MM.1S (cell line): ENCODE measurements around the gene ITGA11.

ENCODE experiments used
- DNase-seq: peaks from one replicate; pipeline ENCODE4 v3.0.0-alpha.2; 2015
- H2AFZ ChIP-seq: fragments of 300-600 bp; sonication (generic); 2 replicates; pipeline ENCODE4 v1.6.0; 2016; ENCODE audit warnings: antibody characterized with exemption, low read length
- H3F3A ChIP-seq: fragments of 300-600 bp; sonication (generic); 2 replicates; pipeline ENCODE4 v1.6.1; 2016; ENCODE audit warnings: mild to moderate bottlenecking, antibody characterized with exemption, low read length, moderate library complexity, mixed read lengths; ENCODE audit not compliant: insufficient read depth
- H3K27ac ChIP-seq: fragments of 300-600 bp; sonication (generic); 2 replicates; pipeline ENCODE4 v1.5.1; 2016; ENCODE audit warnings: mild to moderate bottlenecking, low read length
- H3K27me3 ChIP-seq: fragments of 300-600 bp; sonication (generic); replicated peaks from 2 replicates; pipeline ENCODE4 v1.6.0; 2016; ENCODE audit warnings: low read length; ENCODE audit not compliant: insufficient read depth
- H3K36me3 ChIP-seq: fragments of 300-600 bp; sonication (generic); replicated peaks from 2 replicates; pipeline ENCODE4 v1.6.1; 2016; ENCODE audit warnings: mild to moderate bottlenecking, low read length, mixed read lengths; ENCODE audit not compliant: insufficient read depth
- H3K4me1 ChIP-seq: fragments of 300-600 bp; sonication (generic); 2 replicates; pipeline ENCODE4 v1.6.1; 2016; ENCODE audit warnings: low read length, mixed read lengths
- H3K4me2 ChIP-seq: fragments of 300-600 bp; sonication (generic); 2 replicates; pipeline ENCODE4 v1.6.0; 2016; ENCODE audit warnings: low read depth, low read length
- H3K4me3 ChIP-seq: fragments of 300-600 bp; sonication (generic); 2 replicates; pipeline ENCODE4 v1.5.1; 2016; ENCODE audit warnings: low read length, mixed read lengths
- H3K79me2 ChIP-seq: fragments of 300-600 bp; sonication (generic); 2 replicates; pipeline ENCODE4 v1.6.1; 2016; ENCODE audit warnings: mixed run types, low read length, mixed read lengths
- H3K9ac ChIP-seq: fragments of 300-600 bp; sonication (generic); 2 replicates; pipeline ENCODE4 v1.6.1; 2016; ENCODE audit warnings: low read length, mixed read lengths
- H3K9me2 ChIP-seq: fragments of 300-600 bp; sonication (generic); replicated peaks from 2 replicates; pipeline ENCODE4 v1.6.1; 2016; ENCODE audit warnings: mild to moderate bottlenecking, low read length, mixed read lengths; ENCODE audit not compliant: insufficient read depth
- H3K9me3 ChIP-seq: fragments of 300-600 bp; sonication (generic); replicated peaks from 2 replicates; pipeline ENCODE4 v1.6.1; 2016; ENCODE audit warnings: mild to moderate bottlenecking, low read length, mixed read lengths; ENCODE audit not compliant: insufficient read depth
- H4K20me1 ChIP-seq: fragments of 300-600 bp; sonication (generic); 2 replicates; pipeline ENCODE4 v1.6.1; 2016; ENCODE audit warnings: mild to moderate bottlenecking, low read length, moderate library complexity, mixed read lengths; ENCODE audit not compliant: insufficient read depth
- CTCF ChIP-seq: fragments of 300-600 bp; sonication (generic); IDR thresholded peaks from 2 replicates; pipeline ENCODE4 v1.5.1; 2016; ENCODE audit warnings: antibody characterized with exemption, low read length, mixed read lengths
- EZH2 ChIP-seq: fragments of 300-600 bp; sonication (generic); optimal IDR thresholded peaks from 2 replicates; pipeline ENCODE3; 2017; ENCODE audit warnings: low read depth, mild to moderate bottlenecking, antibody characterized with exemption, low read length, mixed read lengths
- EZH2phosphoT487 ChIP-seq: fragments of 300-600 bp; sonication (generic); IDR thresholded peaks from 2 replicates; pipeline ENCODE4 v1.6.1; 2018; ENCODE audit warnings: antibody characterized with exemption, low read length

Gene ITGA11

GRCh38 chr15:68386587-68387288, 45.2 kb downstream of the ITGA11 start:
- TF ChIP-seq CTCF, result no peak
- no peak for TF ChIP-seq EZH2
- no peak for TF ChIP-seq EZH2phosphoT487
- H3K27me3 ChIP-seq, result no peaks in the 10 kb centered on the region
- H3K79me2 ChIP-seq, result no peaks in the 10 kb centered on the region
- no peak overlapping the region for H3K27ac ChIP-seq
- H3K4me2 ChIP-seq, result no peak overlapping the region
- no peak overlapping the region for H2AFZ ChIP-seq
- no peak for DNase-seq
- no peaks in the 10 kb centered on the region for H3K9me2 ChIP-seq
- H3K9ac ChIP-seq, result no peak overlapping the region
- H4K20me1 ChIP-seq, result no peaks in the 10 kb centered on the region
- no peaks in the 10 kb centered on the region for H3K4me1 ChIP-seq
- no peaks in the 10 kb centered on the region for H3K36me3 ChIP-seq
- no peaks in the 10 kb centered on the region for H3F3A ChIP-seq
- H3K9me3 ChIP-seq, result no peaks in the 10 kb centered on the region
- no peak overlapping the region for H3K4me3 ChIP-seq

- no peak for DNase-seq
- H3K4me2 ChIP-seq, result no peak overlapping the region
- H3K9ac ChIP-seq, result no peak overlapping the region
- H2AFZ ChIP-seq, result no peak overlapping the region
- H3K4me1 ChIP-seq, result no peaks in the 10 kb centered on the region
- H3K36me3 ChIP-seq, result no peaks in the 10 kb centered on the region
- H3K27ac ChIP-seq, result no peak overlapping the region
- TF ChIP-seq EZH2 (no peak), CTCF (no peak), EZH2phosphoT487 (no peak)
- H3K4me3 ChIP-seq, result no peak overlapping the region
- H3F3A ChIP-seq, result no peaks in the 10 kb centered on the region
- no peaks in the 10 kb centered on the region for H4K20me1 ChIP-seq
- no peaks in the 10 kb centered on the region for H3K9me2 ChIP-seq
- H3K9me3 ChIP-seq, result no peaks in the 10 kb centered on the region
- H3K79me2 ChIP-seq, result no peaks in the 10 kb centered on the region
- no peaks in the 10 kb centered on the region for H3K27me3 ChIP-seq
These were observed 46.0 kb downstream of the ITGA11 start for GRCh38 chr15:68385671-68386586.

GRCh38 chr15:68385240-68385561, 46.8 kb downstream of the ITGA11 start:
- Histone ChIP-seq H3K4me3 (no peak overlapping the region), H2AFZ (no peak overlapping the region), H3K36me3 (no peaks in the 10 kb centered on the region), H3K9me3 (no peaks in the 10 kb centered on the region), H3K4me2 (no peak overlapping the region), H3K27me3 (no peaks in the 10 kb centered on the region), H3K79me2 (no peaks in the 10 kb centered on the region), H3F3A (no peaks in the 10 kb centered on the region), H3K4me1 (no peaks in the 10 kb centered on the region), H4K20me1 (no peaks in the 10 kb centered on the region), H3K9ac (no peak overlapping the region), H3K9me2 (no peaks in the 10 kb centered on the region), H3K27ac (no peak overlapping the region)
- TF ChIP-seq EZH2phosphoT487 (no peak), EZH2 (no peak), CTCF (no peak)
- no peak for DNase-seq
